Astrocyte (in vitro differentiated cells and primary cell): ENCODE results near the gene PRSS53. TPM values are rescaled to one million over a fixed set of nuclear protein-coding genes. Genes with fewer than 3 reads are reported as not detected.
A peak's percentile ranks its signal among the peaks of the same experiment; 100 is the strongest.

Experiments
- DNase-seq: peaks from one replicate; pipeline ENCODE4 v3.0.0-alpha.2; 2010; ENCODE audit warnings: low read depth
- FAIRE-seq: peaks from 2 replicates; lab custom pipeline; 2011; peaks lifted over from hg19 to GRCh38; lab: Jason Lieb, UNC
- H2AFZ ChIP-seq: 2 replicates; pipeline ENCODE4 v1.6.0; 2012; ENCODE audit warnings: low read depth, low read length, inconsistent platforms
- H3K27ac ChIP-seq: 2 replicates; pipeline ENCODE4 v1.5.1; 2011; ENCODE audit warnings: low read depth, low read length, inconsistent platforms
- H3K27me3 ChIP-seq: 2 replicates; pipeline ENCODE4 v1.6.0; 2011; ENCODE audit warnings: low read length, inconsistent platforms; ENCODE audit not compliant: insufficient read depth
- H3K36me3 ChIP-seq: 2 replicates; pipeline ENCODE4 v1.5.1; 2011; ENCODE audit warnings: low read length, inconsistent platforms; ENCODE audit not compliant: insufficient read depth
- H3K4me1 ChIP-seq: 2 replicates; pipeline ENCODE4 v1.5.1; 2011; ENCODE audit warnings: low read length, inconsistent platforms; ENCODE audit not compliant: insufficient read depth
- H3K4me2 ChIP-seq: 2 replicates; pipeline ENCODE4 v1.6.0; 2012; ENCODE audit warnings: low read length, inconsistent platforms
- H3K4me3 ChIP-seq: 2 replicates; pipeline ENCODE4 v1.5.1; 2011; ENCODE audit warnings: low read depth, mild to moderate bottlenecking, low read length, inconsistent platforms; ENCODE audit not compliant: insufficient read depth
- H3K79me2 ChIP-seq: 2 replicates; pipeline ENCODE4 v1.6.0; 2012; ENCODE audit warnings: mild to moderate bottlenecking, low read length, inconsistent platforms; ENCODE audit not compliant: insufficient read depth
- H3K9ac ChIP-seq: 2 replicates; pipeline ENCODE4 v1.6.0; 2012; ENCODE audit warnings: mild to moderate bottlenecking, low read length, inconsistent platforms
- H3K9me3 ChIP-seq: 2 replicates; pipeline ENCODE4 v1.5.1; 2012; ENCODE audit warnings: low read depth, mild to moderate bottlenecking, low read length, inconsistent platforms; ENCODE audit not compliant: insufficient read depth
- H4K20me1 ChIP-seq: 2 replicates; pipeline ENCODE4 v1.6.0; 2012; ENCODE audit warnings: low read length, inconsistent platforms; ENCODE audit not compliant: insufficient read depth
- H3K27ac Mint-ChIP-seq: one replicate; pipeline ENCODE4 v1.8.0; 2021; ENCODE audit warnings: mild to moderate bottlenecking, mixed read lengths; ENCODE audit not compliant: unreplicated experiment
- H3K27me3 Mint-ChIP-seq: one replicate; pipeline ENCODE4 v1.8.0; 2021; ENCODE audit warnings: low read depth, mixed read lengths; ENCODE audit not compliant: unreplicated experiment
- H3K36me3 Mint-ChIP-seq: one replicate; pipeline ENCODE4 v1.8.0; 2021; ENCODE audit warnings: low read depth, mixed read lengths; ENCODE audit not compliant: unreplicated experiment
- H3K4me1 Mint-ChIP-seq: one replicate; pipeline ENCODE4 v1.8.0; 2021; ENCODE audit warnings: low read depth, mixed read lengths; ENCODE audit not compliant: unreplicated experiment
- H3K4me3 Mint-ChIP-seq: one replicate; pipeline ENCODE4 v1.8.0; 2021; ENCODE audit warnings: mild to moderate bottlenecking, moderate library complexity, mixed read lengths; ENCODE audit not compliant: unreplicated experiment
- H3K9me3 Mint-ChIP-seq: one replicate; pipeline ENCODE4 v1.8.0; 2021; ENCODE audit warnings: mild to moderate bottlenecking, mixed read lengths; ENCODE audit not compliant: unreplicated experiment
- EZH2 ChIP-seq: IDR thresholded peaks from 2 replicates; pipeline ENCODE4 v1.6.1; 2012; ENCODE audit warnings: mild to moderate bottlenecking, low read length, inconsistent platforms; ENCODE audit not compliant: insufficient read depth
- total RNA-seq: library from RNA; stranded (reverse); gene quantifications from 2 replicates; pipeline ENCODE4 v1.2.1, GENCODE V29; 2021
- TF ChIP-seq, protein P1 (sequence below): IDR thresholded peaks from 2 replicates; pipeline ENCODE4 v1.5.1; 2011; ENCODE audit warnings: low read depth, mild to moderate bottlenecking, inconsistent platforms, low read length, moderate library complexity; ENCODE audit not compliant: insufficient read depth

Gene PRSS53
- total RNA-seq, 1 donor from 2014 or later, result 7.1 TPM

DNA sequence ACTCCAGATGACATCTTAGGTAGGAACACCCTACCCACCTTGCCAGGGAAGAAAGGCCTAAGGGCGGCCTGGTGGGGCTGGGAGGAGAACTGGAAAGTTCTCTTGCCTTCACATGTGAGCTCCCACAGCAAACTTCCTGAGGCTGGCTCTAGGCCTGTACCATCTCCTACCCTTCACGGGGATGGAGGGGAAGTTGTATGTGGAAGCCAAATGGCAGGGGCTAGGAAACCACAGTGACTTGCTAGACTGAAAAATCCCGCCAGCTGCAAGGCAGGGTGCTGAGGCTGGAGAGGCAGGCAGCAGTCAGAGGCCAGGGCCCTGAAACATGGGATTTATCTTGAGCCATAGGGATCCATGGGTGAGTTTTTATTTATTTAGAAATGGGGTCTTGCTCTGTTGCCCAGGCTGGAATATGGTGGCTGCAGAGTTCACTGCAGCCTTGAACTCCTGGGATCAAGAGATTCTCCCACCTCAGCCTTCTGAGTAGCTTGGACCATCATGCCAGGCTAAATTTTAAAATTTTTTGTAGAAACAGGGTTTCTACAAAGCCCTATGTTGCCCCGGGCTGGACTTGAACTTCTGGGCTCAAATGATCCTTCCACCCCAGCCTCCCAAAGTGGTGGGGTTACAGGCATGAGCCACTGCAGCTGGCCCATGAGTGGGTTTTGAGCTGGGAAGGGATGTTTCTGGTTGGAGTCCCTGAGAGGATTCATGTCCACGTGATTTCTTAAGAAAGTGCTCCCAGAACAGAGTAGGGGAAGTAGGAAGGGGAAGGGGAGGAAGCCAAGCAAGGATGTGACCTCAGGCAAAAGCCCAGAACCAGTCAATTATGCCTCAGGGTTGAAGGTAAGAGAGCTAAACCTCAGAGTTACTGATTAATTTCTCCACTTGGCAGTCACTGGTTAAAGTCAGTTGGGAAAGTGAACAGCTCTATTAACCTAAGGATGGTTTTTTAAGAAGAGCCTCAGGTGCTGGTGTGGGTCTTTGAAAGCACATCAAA, 24.7 kb upstream of the PRSS53 start:
- Histone ChIP-seq H3K4me3 (no peak overlapping the region), H3K4me1 (peaks cover 13% of the 10 kb centered on the region), H4K20me1 (peaks cover 7% of the 10 kb centered on the region), H3K9ac (no peak overlapping the region), H3K36me3 (peaks cover 7% of the 10 kb centered on the region), H2AFZ (no peak overlapping the region), H3K4me2 (no peak overlapping the region), H3K79me2 (peaks cover 23% of the 10 kb centered on the region), H3K27ac (no peak overlapping the region), H3K27me3 (no peaks in the 10 kb centered on the region), H3K9me3 (no peaks in the 10 kb centered on the region)
- H3K4me1 Mint-ChIP-seq, result peaks cover 5% of the 10 kb centered on the region
- no peaks in the 10 kb centered on the region for H3K9me3 Mint-ChIP-seq
- H3K27me3 Mint-ChIP-seq, result no peaks in the 10 kb centered on the region
- H3K4me3 Mint-ChIP-seq, result peak overlapping the region; percentile 20
- no peak overlapping the region for H3K27ac Mint-ChIP-seq
- TF ChIP-seq, protein P1, sequence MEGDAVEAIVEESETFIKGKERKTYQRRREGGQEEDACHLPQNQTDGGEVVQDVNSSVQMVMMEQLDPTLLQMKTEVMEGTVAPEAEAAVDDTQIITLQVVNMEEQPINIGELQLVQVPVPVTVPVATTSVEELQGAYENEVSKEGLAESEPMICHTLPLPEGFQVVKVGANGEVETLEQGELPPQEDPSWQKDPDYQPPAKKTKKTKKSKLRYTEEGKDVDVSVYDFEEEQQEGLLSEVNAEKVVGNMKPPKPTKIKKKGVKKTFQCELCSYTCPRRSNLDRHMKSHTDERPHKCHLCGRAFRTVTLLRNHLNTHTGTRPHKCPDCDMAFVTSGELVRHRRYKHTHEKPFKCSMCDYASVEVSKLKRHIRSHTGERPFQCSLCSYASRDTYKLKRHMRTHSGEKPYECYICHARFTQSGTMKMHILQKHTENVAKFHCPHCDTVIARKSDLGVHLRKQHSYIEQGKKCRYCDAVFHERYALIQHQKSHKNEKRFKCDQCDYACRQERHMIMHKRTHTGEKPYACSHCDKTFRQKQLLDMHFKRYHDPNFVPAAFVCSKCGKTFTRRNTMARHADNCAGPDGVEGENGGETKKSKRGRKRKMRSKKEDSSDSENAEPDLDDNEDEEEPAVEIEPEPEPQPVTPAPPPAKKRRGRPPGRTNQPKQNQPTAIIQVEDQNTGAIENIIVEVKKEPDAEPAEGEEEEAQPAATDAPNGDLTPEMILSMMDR, result no peak
- TF ChIP-seq EZH2, result no peak
- FAIRE-seq, result no peak
- DNase-seq, result no peak
- peaks cover 24% of the 10 kb centered on the region for H3K36me3 Mint-ChIP-seq

DNA sequence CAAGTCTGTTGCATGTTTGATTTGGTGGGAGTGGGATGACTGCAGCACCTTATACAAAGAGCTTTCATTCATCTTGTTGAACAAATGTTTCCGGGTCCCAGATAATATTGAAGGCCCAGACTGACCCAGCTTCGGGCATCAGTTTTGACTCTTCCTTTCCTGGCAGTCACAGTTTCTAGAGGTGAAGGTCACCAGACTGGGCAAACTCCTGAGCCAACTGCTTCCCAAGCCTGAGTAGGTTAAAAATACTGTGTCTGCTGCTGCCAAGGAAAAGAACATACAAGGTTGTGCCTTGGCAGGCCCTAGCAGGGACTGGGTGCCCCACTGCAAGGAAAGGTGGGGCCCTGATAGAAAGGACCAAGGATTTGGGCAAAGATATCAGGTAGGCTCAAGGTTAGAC, 24.0 kb upstream of the PRSS53 start:
- Mint-ChIP-seq H3K9me3 (no peaks in the 10 kb centered on the region), H3K4me3 (no peak overlapping the region), H3K4me1 (peaks cover 5% of the 10 kb centered on the region), H3K27me3 (no peaks in the 10 kb centered on the region), H3K27ac (no peak overlapping the region), H3K36me3 (peaks cover 24% of the 10 kb centered on the region)
- Histone ChIP-seq H3K27me3 (no peaks in the 10 kb centered on the region), H3K36me3 (peaks cover 7% of the 10 kb centered on the region), H3K4me3 (no peak overlapping the region), H2AFZ (no peak overlapping the region), H3K79me2 (peaks cover 20% of the 10 kb centered on the region), H3K4me2 (no peak overlapping the region), H3K27ac (no peak overlapping the region), H3K9ac (no peak overlapping the region), H4K20me1 (peaks cover 7% of the 10 kb centered on the region), H3K4me1 (peaks cover 9% of the 10 kb centered on the region), H3K9me3 (no peaks in the 10 kb centered on the region)
- TF ChIP-seq, protein P1, result no peak
- no peak for TF ChIP-seq EZH2
- FAIRE-seq (no peak), DNase-seq (no peak)
